Measurements from ENCODE around the gene NTRK2.

NTRK2 gene

DNA sequence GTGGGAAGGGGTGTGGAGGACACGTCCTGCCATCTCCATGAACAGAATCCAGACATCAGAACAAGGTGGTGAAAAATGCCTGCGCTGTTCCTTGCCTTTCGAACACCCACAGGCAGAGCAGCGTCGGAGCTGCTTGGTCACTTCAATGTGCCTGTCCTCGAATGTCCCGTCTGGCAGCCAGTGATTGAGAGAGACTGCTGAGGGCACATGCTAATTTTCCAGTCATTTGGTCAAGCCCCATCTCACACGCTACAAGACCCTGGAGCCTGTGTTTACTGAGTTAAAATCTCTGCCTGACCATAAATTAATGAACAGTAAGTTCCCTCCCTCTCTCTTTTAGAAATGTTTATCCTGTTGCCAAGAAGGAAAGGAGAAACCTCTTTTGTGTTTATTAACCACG lies 149.3 kb downstream of the NTRK2 start:
- DNase-seq (ENCODE audit: low read depth in 2 of 2) = no peak

DNA sequence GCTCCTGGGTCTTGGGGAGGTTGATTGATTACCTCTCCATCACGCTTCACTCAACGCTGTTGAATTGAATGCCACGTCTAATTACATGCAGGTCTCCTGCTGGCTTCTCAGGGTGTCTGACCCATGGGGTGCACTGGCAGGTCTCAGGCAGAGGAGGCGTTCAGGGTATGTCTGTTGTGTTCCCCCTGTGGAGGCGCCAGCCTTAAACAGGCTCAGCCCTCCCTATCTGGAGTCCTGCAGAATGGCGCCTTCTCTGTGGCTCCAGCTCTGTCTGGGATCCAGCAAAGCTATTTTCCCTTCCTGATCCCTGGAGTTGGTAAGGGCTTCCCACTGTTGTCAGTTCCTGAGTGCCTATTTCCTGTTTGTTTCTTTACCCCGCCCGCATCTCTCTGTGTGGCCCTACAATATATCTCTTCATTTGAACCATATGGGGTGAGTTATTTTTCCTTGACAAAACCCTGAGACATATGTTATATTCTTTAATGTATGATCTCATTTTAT lies 150.0 kb downstream of the NTRK2 start:
- no peak for DNase-seq (ENCODE audit: low read depth in 2 of 2)

- DNase-seq (ENCODE audit: low read depth in 2 of 2) = no peak
These were observed 151.9 kb downstream of the NTRK2 start for GRCh38 chr9:84821431-84821830.

- DNase-seq (ENCODE audit: low read depth in 2 of 2) = no peak
These were observed 153.2 kb downstream of the NTRK2 start for GRCh38 chr9:84822589-84823233.

GRCh38 chr9:84823421-84824271 lies 154.1 kb downstream of the NTRK2 start:
- DNase-seq (ENCODE audit: low read depth in 2 of 2) = no peak

DNA sequence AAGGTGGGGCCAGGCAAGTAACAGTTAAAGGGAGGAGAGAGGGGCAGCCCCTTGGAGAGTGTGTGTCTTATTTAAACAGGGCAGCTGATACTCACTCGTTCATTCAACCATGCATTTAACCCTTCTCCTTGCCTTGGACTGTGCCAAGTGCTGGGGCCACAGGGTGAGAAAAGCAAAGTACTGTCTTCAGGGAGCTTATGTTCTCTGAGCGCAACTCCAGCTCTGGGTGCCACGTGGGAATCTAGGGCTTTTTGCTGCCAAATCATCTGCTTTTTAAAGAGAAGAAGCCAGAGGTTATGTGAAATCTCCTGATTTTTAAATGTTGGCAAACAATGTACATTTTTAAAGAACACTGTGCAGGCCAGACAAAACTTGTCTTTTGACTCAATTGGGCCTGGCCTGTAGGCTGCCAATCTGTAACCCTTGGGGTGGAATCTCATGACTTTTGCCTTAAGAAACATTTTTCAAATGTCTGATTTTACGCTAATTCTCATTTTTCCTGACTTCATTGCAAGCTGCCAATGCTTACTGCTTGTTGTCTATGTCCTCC lies 157.8 kb downstream of the NTRK2 start:
- DNase-seq (ENCODE audit: low read depth in 2 of 2) = no peak

- DNase-seq (ENCODE audit: low read depth in 2 of 2) = no peak
These were observed 158.5 kb downstream of the NTRK2 start for GRCh38 chr9:84828046-84828445.

DNA sequence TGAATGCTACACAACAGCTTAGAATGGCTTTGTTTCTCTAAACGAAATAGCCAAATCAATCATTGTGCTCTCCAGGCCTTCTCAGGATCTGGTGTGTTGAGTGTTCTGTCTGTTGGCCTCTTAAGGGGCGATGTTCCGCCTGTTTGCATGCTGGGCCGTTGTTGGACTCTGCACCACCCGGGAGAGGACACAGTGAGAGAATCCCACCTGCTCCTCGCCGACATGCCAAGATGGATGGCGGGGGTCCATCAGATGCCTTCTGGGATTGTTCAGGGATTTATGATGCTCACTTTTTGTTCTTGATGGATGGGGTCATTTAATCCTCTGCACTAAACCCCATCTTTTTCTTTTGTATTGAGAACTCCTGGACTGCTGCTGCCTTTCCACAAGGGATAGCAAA lies 159.9 kb downstream of the NTRK2 start:
- no peak for DNase-seq (ENCODE audit: low read depth in 2 of 2)

DNA sequence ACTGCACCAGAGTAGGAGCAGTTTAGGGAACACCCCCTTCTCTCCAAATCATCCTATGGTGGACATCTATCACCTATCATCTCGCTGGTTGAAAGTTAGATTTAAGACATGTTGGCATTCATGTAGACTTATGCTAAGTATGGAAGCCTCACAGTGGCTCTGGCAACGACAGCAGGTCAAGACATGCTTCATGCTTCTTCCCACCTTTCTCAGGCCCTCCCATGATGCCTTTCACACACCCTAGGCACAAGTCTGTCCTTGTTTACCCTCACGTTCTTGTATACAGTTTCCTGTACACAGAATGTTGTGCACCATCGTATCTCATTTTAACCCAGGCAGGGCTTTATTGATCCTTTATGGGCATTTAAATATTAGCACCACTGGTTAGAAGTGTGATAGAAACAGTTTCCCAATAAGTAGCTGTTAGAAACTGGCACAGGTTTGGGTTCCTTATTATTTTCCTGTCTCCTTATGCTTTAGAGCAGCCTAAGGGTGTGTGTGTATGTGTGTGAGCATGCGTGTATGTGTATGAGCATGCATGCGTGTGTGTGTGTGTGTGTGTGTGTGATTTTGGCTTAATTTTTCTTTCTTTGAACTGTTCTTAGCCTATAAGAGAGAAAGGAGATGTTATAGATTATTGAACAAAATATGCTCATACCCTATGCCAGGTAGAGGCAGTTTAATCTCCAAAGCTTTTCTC lies 160.6 kb downstream of the NTRK2 start:
- no peak for DNase-seq (ENCODE audit: low read depth in 2 of 2)

- no peak for DNase-seq (ENCODE audit: low read depth in 2 of 2)
These were observed 161.8 kb downstream of the NTRK2 start for GRCh38 chr9:84831377-84831776.

GRCh38 chr9:84832453-84832852 lies 162.9 kb downstream of the NTRK2 start:
- no peak for DNase-seq (ENCODE audit: low read depth in 2 of 2)

DNA sequence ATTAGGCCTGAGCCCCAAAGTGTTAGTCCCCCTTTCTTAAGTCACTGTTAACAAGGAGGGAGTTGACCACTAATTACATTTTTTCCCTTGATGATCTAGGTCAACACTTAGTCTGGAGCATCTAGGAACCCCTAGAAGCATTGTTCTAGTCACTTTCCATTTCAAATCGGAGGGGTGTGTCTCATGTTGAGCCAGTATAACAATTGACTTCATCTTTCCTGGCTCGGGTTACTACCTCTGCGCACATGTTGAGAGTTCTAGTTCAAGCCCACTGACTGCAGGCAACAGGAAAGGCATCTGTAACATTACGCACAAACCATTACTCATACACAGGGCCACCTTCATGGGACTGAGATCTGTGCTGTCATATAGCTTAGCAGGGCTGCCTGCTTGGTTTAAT lies 164.9 kb downstream of the NTRK2 start:
- DNase-seq (ENCODE audit: low read depth in 2 of 2) = no peak

GRCh38 chr9:84835745-84836144 lies 166.2 kb downstream of the NTRK2 start:
- no peak for DNase-seq (ENCODE audit: low read depth in 2 of 2)

DNA sequence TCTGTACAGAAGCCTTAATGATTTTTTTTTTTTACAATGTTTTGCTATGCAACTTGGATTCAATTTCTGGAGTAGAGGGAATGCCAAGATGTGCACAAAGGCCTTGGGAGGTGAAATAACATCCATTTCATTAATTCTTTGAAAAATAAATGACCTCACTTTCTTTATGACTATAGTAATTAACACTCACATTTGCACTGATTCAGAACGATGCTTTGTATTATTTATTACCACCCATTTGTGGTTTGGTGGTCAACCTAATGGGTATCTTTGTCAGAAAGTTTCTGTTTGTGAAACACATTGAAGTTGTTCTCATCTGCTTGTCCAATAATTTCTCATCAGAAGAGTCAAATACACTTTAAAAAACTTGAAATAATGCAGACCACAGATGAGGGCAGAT lies 169.3 kb downstream of the NTRK2 start:
- DNase-seq (ENCODE audit: low read depth in 2 of 2) = no peak

GRCh38 chr9:84839541-84839940 lies 170.0 kb downstream of the NTRK2 start:
- DNase-seq (ENCODE audit: low read depth in 2 of 2) = no peak

GRCh38 chr9:84841931-84842330 lies 172.4 kb downstream of the NTRK2 start:
- DNase-seq (ENCODE audit: low read depth in 2 of 2) = no peak

DNA sequence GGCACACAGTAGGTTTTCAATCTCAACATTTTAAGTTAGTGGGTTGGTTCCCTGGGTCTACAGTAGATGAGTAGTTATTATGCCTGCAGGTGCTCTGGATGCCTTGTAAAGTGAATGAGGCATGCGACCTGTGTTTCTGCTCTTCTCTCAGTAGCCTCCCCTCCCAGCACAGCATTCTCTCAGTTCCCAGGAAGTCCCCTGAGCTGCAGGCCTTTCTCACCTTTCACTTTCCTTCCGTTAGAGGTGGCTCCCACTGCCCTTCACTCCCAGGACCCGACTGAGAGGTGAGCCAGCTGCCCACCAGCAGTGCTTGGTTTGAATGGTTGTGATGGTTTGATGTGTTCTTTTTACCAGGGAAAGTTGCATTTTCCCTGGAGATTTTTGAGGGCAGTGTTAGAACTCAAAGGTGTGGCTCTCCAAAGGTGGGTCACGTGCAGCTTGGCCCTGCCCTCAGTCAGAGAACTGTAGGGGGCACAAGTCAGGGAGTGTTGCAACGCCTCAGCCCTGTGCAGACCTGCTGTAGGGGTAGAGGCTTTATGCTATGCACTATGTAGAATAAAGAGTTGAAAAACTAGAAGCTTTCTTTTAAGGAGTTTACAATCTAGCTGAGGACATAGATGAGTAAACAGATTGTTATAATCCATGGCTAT lies 173.8 kb downstream of the NTRK2 start:
- no peak for DNase-seq (ENCODE audit: low read depth in 2 of 2)

- no peak for DNase-seq (ENCODE audit: low read depth in 2 of 2)
These were observed 176.7 kb downstream of the NTRK2 start for GRCh38 chr9:84845956-84846900.

- DNase-seq (ENCODE audit: low read depth in 2 of 2) = no peak
These were observed 177.4 kb downstream of the NTRK2 start for GRCh38 chr9:84846906-84847305.

DNA sequence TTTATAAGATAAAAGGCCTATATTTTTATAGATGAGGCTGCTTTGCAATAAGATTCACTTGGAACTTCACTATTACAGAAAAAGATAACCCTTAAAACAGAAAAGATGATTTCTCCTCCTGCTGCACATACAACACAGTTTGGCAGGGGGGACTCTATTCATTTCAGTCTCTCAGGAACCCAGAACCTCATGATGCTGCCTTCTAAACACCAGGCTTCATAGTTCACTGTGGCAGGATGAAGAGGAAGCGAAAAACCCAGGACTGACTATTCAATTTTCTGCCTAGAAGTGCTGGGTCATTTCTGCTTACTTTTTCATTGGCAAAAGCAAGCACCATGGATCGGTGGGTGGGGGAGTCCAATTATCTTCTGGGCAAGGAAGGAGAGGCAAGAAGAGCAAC lies 179.5 kb downstream of the NTRK2 start:
- no peak for DNase-seq (ENCODE audit: low read depth in 2 of 2)
